8988T (cell line): ENCODE data around the gene OPA3.
"Not testable (repeated sequence)": the region's sequence is repeated elsewhere in the genome, so short reads cannot be mapped to it uniquely, and the experiment has no call there.

ENCODE experiments used
- DNase-seq: peaks from one replicate; pipeline ENCODE4 v3.0.0; 2011

The OPA3 gene

GRCh38 chr19:45584332-45585157, at the start of gene OPA3:
Gene OPA3, minus strand, starts transcription at chr19:45584802. Its CDS starts 38 bp downstream, at chr19:45584764.
- peak; percentile 79 for DNase-seq

GRCh38 chr19:45632468-45633196, 48.0 kb upstream of the OPA3 start:
- DNase-seq: peak; percentile 91

GRCh38 chr19:45630463-45630862, 45.9 kb upstream of the OPA3 start:
- DNase-seq: no peak

GRCh38 chr19:45629704-45630103, 45.1 kb upstream of the OPA3 start:
- no peak for DNase-seq

GRCh38 chr19:45628219-45628618, 43.6 kb upstream of the OPA3 start:
- not testable (repeated sequence) for DNase-seq

- no peak for DNase-seq
These were observed 39.4 kb upstream of the OPA3 start for GRCh38 chr19:45623984-45624383.

GRCh38 chr19:45621976-45622503, 37.4 kb upstream of the OPA3 start:
- no peak for DNase-seq

GRCh38 chr19:45621389-45621788, 36.8 kb upstream of the OPA3 start:
- DNase-seq: no peak

GRCh38 chr19:45616704-45617017, 32.1 kb upstream of the OPA3 start:
- no peak for DNase-seq

GRCh38 chr19:45615795-45616703, 31.4 kb upstream of the OPA3 start:
- DNase-seq: peak; percentile 75

GRCh38 chr19:45615056-45615455, 30.5 kb upstream of the OPA3 start:
- DNase-seq: not testable (repeated sequence)

GRCh38 chr19:45613926-45614725, 29.5 kb upstream of the OPA3 start:
- no peak for DNase-seq

- no peak for DNase-seq
These were observed 24.3 kb upstream of the OPA3 start for GRCh38 chr19:45608948-45609347.

GRCh38 chr19:45607071-45608029, 22.7 kb upstream of the OPA3 start:
- DNase-seq: peak; percentile 49

- no peak for DNase-seq
These were observed 17.1 kb upstream of the OPA3 start, which contains the start of gene GPR4 for GRCh38 chr19:45601524-45602374. Gene GPR4, minus strand, starts transcription at chr19:45602212. Its CDS starts 10,346 bp downstream, at chr19:45591866.

GRCh38 chr19:45601115-45601514, 16.5 kb upstream of the OPA3 start:
- DNase-seq: no peak

- no peak for DNase-seq
These were observed 15.8 kb upstream of the OPA3 start for GRCh38 chr19:45600340-45600885.

GRCh38 chr19:45599286-45599685, 14.7 kb upstream of the OPA3 start:
- DNase-seq: no peak

GRCh38 chr19:45598267-45599001, 13.8 kb upstream of the OPA3 start:
- no peak for DNase-seq
